ENCODE results near the gene PDE4A. TPM values are rescaled to one million over a fixed set of nuclear protein-coding genes. Genes with fewer than 3 reads are reported as not detected.
A peak's percentile ranks its signal among the peaks of the same experiment; 100 is the strongest.
"Not testable (repeated sequence)": the region's sequence is repeated elsewhere in the genome, so short reads cannot be mapped to it uniquely, and the experiment has no call there.

Gene PDE4A
- total RNA-seq, 1 donor from 2014 or later: 20.0 TPM

DNA sequence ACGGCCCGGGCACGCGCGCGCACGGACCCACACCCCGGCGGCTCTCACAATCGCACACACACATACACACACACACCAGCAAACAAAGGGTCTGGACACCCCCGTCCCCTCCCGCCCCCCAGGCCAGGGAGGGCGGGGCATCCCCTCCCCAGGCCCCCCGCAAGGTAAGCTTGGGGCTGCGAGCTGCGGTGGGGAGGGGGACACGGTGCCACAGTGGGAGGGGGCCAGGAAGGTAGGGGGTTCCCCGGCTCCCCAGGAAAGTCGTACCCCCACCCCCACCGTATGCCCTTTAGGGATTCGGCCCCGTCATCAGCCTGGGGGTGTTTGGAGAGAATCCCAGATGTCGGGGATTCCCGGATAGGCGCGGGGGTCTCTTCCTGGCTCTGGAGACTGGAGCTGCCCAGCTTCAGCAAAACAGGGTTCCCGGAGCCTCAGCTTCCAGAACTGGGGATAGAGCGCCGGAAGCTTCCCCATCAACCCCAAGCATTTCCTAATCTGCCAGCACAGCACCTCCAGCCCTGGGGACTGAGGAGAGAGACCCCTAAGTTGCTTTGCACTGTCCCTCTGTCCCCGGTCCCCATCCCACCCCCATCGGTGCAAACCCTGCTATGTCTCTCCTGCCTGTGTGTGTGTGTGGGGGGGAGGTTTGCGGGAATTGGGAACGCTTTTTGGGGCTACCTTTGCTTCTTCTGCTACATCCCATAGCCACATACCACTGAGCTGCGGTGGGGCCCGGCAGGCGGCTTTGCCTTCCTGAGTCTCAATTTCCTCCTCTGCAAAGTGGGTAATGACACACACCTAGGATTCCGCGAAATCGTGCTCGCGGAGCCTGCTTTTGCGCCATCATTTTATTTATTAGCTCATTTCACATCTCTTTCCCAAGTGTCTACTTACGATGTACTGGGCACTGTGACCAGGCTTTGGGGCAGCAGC, 15.2 kb upstream of the PDE4A start:
- TF ChIP-seq, protein P1, sequence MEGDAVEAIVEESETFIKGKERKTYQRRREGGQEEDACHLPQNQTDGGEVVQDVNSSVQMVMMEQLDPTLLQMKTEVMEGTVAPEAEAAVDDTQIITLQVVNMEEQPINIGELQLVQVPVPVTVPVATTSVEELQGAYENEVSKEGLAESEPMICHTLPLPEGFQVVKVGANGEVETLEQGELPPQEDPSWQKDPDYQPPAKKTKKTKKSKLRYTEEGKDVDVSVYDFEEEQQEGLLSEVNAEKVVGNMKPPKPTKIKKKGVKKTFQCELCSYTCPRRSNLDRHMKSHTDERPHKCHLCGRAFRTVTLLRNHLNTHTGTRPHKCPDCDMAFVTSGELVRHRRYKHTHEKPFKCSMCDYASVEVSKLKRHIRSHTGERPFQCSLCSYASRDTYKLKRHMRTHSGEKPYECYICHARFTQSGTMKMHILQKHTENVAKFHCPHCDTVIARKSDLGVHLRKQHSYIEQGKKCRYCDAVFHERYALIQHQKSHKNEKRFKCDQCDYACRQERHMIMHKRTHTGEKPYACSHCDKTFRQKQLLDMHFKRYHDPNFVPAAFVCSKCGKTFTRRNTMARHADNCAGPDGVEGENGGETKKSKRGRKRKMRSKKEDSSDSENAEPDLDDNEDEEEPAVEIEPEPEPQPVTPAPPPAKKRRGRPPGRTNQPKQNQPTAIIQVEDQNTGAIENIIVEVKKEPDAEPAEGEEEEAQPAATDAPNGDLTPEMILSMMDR (IDR thresholded peaks at IDR 0.05; ENCODE audit: borderline replicate concordance): no peak
- Histone ChIP-seq H3K27ac (replicated peaks) (no peak overlapping the region), H3K9me3 (replicated peaks) (no peaks in the 10 kb centered on the region), H3K4me1 (peaks cover 63% of the 10 kb centered on the region), H3K4me3 (peak overlapping the region; percentile 94), H3K27me3 (ENCODE audit: low read depth) (peaks cover 45% of the 10 kb centered on the region), H3K36me3 (no peaks in the 10 kb centered on the region)
- no peak for DNase-seq
- intact Hi-C loops (cut with micrococcal nuclease): no loop called here

- DNase-seq: no peak
- TF ChIP-seq, protein P1 (IDR thresholded peaks at IDR 0.05; ENCODE audit: borderline replicate concordance): no peak
- H3K36me3 ChIP-seq: no peaks in the 10 kb centered on the region
- no peak overlapping the region for H3K27ac ChIP-seq (replicated peaks)
- intact Hi-C loops (cut with micrococcal nuclease): no loop called here
- no peaks in the 10 kb centered on the region for H3K9me3 ChIP-seq (replicated peaks)
- H3K4me1 ChIP-seq: peaks cover 53% of the 10 kb centered on the region
- no peak overlapping the region for H3K4me3 ChIP-seq
- H3K27me3 ChIP-seq (ENCODE audit: low read depth): peaks cover 45% of the 10 kb centered on the region
Measured at GRCh38 chr19:10406191-10406590, 14.1 kb upstream of the PDE4A start.

DNA sequence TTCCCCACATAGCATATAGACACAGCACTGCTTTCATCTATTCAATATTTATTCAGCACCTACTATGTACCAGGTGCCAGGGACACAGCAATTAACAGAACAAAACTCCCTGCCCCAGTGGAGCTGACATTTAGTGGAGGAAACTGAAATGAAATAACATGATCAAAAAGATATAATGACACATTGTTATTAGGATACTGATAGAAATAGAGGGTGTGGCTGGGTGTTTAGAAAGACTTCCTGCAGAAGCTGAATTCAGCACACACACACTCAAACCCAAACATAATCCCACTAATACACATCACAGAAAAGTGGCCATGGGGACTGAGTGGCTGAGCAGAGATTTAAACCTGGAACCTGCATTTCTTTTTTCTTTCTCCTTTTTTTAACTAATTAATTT, 13.2 kb upstream of the PDE4A start:
- TF ChIP-seq, protein P1 (IDR thresholded peaks at IDR 0.05; ENCODE audit: borderline replicate concordance): no peak

DNA sequence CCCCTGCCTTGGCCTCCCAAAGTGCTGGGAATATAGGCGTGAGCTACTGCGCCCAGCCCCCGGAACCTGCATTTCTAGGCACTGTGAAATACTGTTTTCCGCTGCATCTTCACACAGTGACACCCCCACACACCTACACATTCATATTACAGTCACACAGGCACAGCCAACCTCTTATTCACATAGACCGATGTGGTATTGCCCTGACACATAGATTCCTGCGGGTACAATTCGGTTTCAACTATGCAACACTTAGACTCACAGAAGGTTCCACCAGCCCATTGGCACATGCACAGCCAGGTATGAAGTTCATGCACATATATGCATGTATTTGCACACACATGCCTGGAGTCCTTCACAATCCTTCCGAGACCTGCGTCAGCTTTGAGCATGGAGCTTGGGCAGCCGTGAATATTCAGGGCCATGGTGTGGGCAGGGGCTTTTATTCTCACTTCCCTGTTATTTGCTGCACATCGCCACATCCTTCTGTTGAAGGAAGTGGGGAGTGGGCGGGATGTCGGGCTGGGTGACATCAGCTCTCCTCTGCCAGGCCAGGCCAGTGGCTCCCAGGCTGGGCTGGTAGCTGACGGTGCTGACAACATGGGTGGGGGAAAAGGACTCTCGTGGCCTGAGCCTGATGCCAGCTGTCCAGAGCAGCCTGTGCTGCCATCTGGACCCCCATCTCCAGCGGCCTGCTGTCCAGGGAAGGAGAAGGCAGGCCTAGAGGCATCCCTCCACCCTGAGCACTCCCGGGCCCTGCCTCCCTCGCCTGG, 11.6 kb upstream of the PDE4A start:
- Histone ChIP-seq H3K4me3 (no peak overlapping the region), H3K4me1 (peaks cover 41% of the 10 kb centered on the region), H3K27me3 (ENCODE audit: low read depth) (peaks cover 45% of the 10 kb centered on the region), H3K9me3 (replicated peaks) (no peaks in the 10 kb centered on the region), H3K36me3 (no peaks in the 10 kb centered on the region), H3K27ac (replicated peaks) (no peak overlapping the region)
- no peak for DNase-seq
- intact Hi-C loops (cut with micrococcal nuclease): no loop called here
- TF ChIP-seq, protein P1 (IDR thresholded peaks at IDR 0.05; ENCODE audit: borderline replicate concordance): no peak

More for the DNA sequence above, 13.2 kb upstream of the PDE4A start:
- H3K27me3 ChIP-seq (ENCODE audit: low read depth): peaks cover 45% of the 10 kb centered on the region
- DNase-seq: no peak
- no peak overlapping the region for H3K4me3 ChIP-seq
- no peaks in the 10 kb centered on the region for H3K9me3 ChIP-seq (replicated peaks)
- no peak overlapping the region for H3K27ac ChIP-seq (replicated peaks)
- H3K36me3 ChIP-seq: no peaks in the 10 kb centered on the region
- H3K4me1 ChIP-seq: peaks cover 48% of the 10 kb centered on the region
- intact Hi-C loops (cut with micrococcal nuclease): no loop called here

DNA sequence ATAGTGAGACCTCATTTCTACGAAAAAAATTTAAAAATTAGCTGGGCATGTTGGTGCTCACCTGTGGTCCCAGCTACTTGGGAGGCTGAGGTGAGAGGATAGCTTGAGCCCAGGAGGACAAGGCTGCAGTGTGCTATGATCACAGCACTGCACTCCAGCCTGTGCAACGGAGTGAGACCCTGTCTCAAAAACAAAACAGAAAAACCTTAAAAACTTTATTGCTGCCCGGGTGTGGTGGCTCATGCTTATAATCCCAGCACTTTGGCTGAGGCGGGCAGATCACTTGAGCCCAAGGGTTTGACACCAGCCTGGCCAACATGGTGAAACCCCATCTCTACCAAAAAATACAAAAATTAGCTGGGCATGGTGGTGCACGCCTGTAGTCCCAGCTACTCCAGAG, 9.1 kb upstream of the PDE4A start:
- H3K36me3 ChIP-seq; intact Hi-C loops (cut with micrococcal nuclease); H3K9me3 ChIP-seq (replicated peaks); H3K4me3 ChIP-seq; H3K27ac ChIP-seq (replicated peaks); DNase-seq: not testable (repeated sequence)
- peaks cover 29% of the 10 kb centered on the region for H3K27me3 ChIP-seq (ENCODE audit: low read depth)
- peaks cover 27% of the 10 kb centered on the region for H3K4me1 ChIP-seq
